PC-9 (cell line): Measurements from ENCODE around the gene PLEKHA7. TPM values are rescaled to one million over a fixed set of nuclear protein-coding genes. Genes with fewer than 3 reads are reported as not detected.

ENCODE experiments used
- BruUV-seq: library from RNA; stranded (reverse); fragments of 400-500 nt; replicated peaks from 2 replicates; lab custom pipeline; 2021; lab: Mats Ljungman, UMichigan
- CTCF ChIA-PET: fragments of 300-600 bp; sonication (Branson Sonifier 250); formaldehyde crosslinking; loops from one replicate; lab custom pipeline; 2022; ENCODE audit warnings: antibody characterized with exemption; lab: Charles Lee
- POLR2A ChIA-PET: fragments of 300-600 bp; sonication (Branson Sonifier 250); formaldehyde crosslinking; loops from one replicate; lab custom pipeline; 2022; ENCODE audit warnings: antibody characterized with exemption; ENCODE audit not compliant: unreplicated experiment; lab: Charles Lee
- DNase-seq, 2 experiments: peaks; one replicate each; pipeline versions ENCODE4 v3.0.0 to v3.0.0-alpha.2; 2015 to 2022; ENCODE audit warnings: mixed read lengths in 1 of 2
- H2AFZ ChIP-seq: fragments of 200-600 bp; sonication (generic); 2 replicates; pipeline ENCODE4 v1.8.1; 2017; ENCODE audit warnings: antibody characterized with exemption
- H3F3A ChIP-seq: fragments of 200-600 bp; sonication (generic); 2 replicates; pipeline ENCODE4 v1.8.1; 2017; ENCODE audit warnings: antibody characterized with exemption, mild to moderate bottlenecking, low read depth; ENCODE audit not compliant: insufficient read depth
- H3K27ac ChIP-seq: fragments of 200-600 bp; sonication (generic); 2 replicates; pipeline ENCODE4 v1.6.1; 2016; ENCODE audit warnings: mixed run types
- H3K27me3 ChIP-seq: fragments of 200-600 bp; sonication (generic); 2 replicates; pipeline ENCODE4 v1.6.1; 2016; ENCODE audit warnings: low read depth, mixed run types; ENCODE audit not compliant: insufficient read depth
- H3K36me3 ChIP-seq: fragments of 200-600 bp; sonication (generic); 2 replicates; pipeline ENCODE4 v1.6.1; 2016; ENCODE audit warnings: low read depth, mixed run types
- H3K4me1 ChIP-seq: fragments of 200-600 bp; sonication (generic); replicated peaks from 2 replicates; pipeline ENCODE4 v1.6.1; 2016; ENCODE audit warnings: mixed run types; ENCODE audit not compliant: insufficient read depth
- H3K4me2 ChIP-seq: fragments of 200-600 bp; sonication (generic); 2 replicates; pipeline ENCODE4 v1.6.1; 2017; ENCODE audit warnings: mixed run types
- H3K4me3 ChIP-seq: fragments of 200-600 bp; sonication (generic); 2 replicates; pipeline ENCODE4 v1.6.1; 2016; ENCODE audit warnings: mixed run types
- H3K79me2 ChIP-seq: fragments of 200-600 bp; sonication (generic); 2 replicates; pipeline ENCODE4 v1.6.1; 2017; ENCODE audit warnings: low read depth, mixed run types
- H3K9me2 ChIP-seq: fragments of 200-600 bp; sonication (generic); 2 replicates; pipeline ENCODE4 v1.8.1; 2017; ENCODE audit warnings: mild to moderate bottlenecking; ENCODE audit not compliant: insufficient read depth
- H3K9me3 ChIP-seq: fragments of 200-600 bp; sonication (generic); 2 replicates; pipeline ENCODE4 v1.8.1; 2016; ENCODE audit warnings: low read depth; ENCODE audit not compliant: insufficient read depth
- H4K20me1 ChIP-seq: fragments of 200-600 bp; sonication (generic); 2 replicates; pipeline ENCODE4 v1.8.1; 2017; ENCODE audit not compliant: insufficient read depth
- CTCF ChIP-seq: fragments of 200-600 bp; sonication (generic); conservative IDR thresholded peaks from 2 replicates; pipeline ENCODE4 v1.6.1; 2017; ENCODE audit warnings: mixed run types, antibody characterized with exemption, mild to moderate bottlenecking, moderate library complexity
- EZH2 ChIP-seq: fragments of 200-600 bp; sonication (generic); IDR thresholded peaks from 2 replicates; pipeline ENCODE4 v1.8.0; 2017; ENCODE audit warnings: antibody characterized with exemption, low read depth
- intact Hi-C: fragments of 100-400 bp; cut with micrococcal nuclease; formaldehyde crosslinking; loops from one replicate; pipeline ENCODE4 v1.10.0; 2022; ENCODE audit not compliant: unreplicated experiment
- total RNA-seq: library from RNA; stranded (reverse); gene quantifications from 2 replicates; pipeline ENCODE4 v1.2.3, GENCODE V29; 2021

Gene PLEKHA7
- total RNA-seq, 1 experiment from 2014 or later, result 26.9 TPM

GRCh38 chr11:16770016-16770415, 244.2 kb downstream of the PLEKHA7 start:
- ChIA-PET POLR2A (no interaction called here), CTCF (no interaction called here)
- TF ChIP-seq EZH2 (no peak), CTCF (no peak)
- Histone ChIP-seq H3K79me2 (no peaks in the 10 kb centered on the region), H3K9me2 (no peaks in the 10 kb centered on the region), H3K4me1 (no peaks in the 10 kb centered on the region), H3K4me2 (no peak overlapping the region), H3K36me3 (no peaks in the 10 kb centered on the region), H3K27ac (no peak overlapping the region), H3K9me3 (no peaks in the 10 kb centered on the region), H3K27me3 (no peaks in the 10 kb centered on the region), H2AFZ (no peak overlapping the region), H3F3A (no peaks in the 10 kb centered on the region), H3K4me3 (no peak overlapping the region), H4K20me1 (no peaks in the 10 kb centered on the region)
- BruUV-seq, result no TSS peak
- intact Hi-C loops, result no loop called here
- no peak for DNase-seq

GRCh38 chr11:16769386-16769785, 244.8 kb downstream of the PLEKHA7 start:
- ChIA-PET CTCF (no interaction called here), POLR2A (no interaction called here)
- Histone ChIP-seq H4K20me1 (no peaks in the 10 kb centered on the region), H3F3A (no peaks in the 10 kb centered on the region), H3K27me3 (no peaks in the 10 kb centered on the region), H2AFZ (no peak overlapping the region), H3K9me3 (no peaks in the 10 kb centered on the region), H3K79me2 (no peaks in the 10 kb centered on the region), H3K27ac (no peak overlapping the region), H3K4me1 (no peaks in the 10 kb centered on the region), H3K4me2 (no peak overlapping the region), H3K9me2 (no peaks in the 10 kb centered on the region), H3K36me3 (no peaks in the 10 kb centered on the region), H3K4me3 (no peak overlapping the region)
- BruUV-seq, result no TSS peak
- intact Hi-C loops, result no loop called here
- DNase-seq, result no peak
- TF ChIP-seq CTCF, result no peak
- no peak for TF ChIP-seq EZH2

GRCh38 chr11:16767957-16768356, 246.3 kb downstream of the PLEKHA7 start:
- ChIA-PET POLR2A (interaction anchor here (0.6 kb wide), 1 partner anchor 163 kb away, joined by 3 read pairs; no protein-coding TSS in a partner anchor), CTCF (no interaction called here)
- Histone ChIP-seq H3K9me2 (no peaks in the 10 kb centered on the region), H3K4me2 (no peak overlapping the region), H2AFZ (no peak overlapping the region), H3K27me3 (no peaks in the 10 kb centered on the region), H3K36me3 (no peaks in the 10 kb centered on the region), H3K27ac (no peak overlapping the region), H3K4me3 (no peak overlapping the region), H3F3A (no peaks in the 10 kb centered on the region), H4K20me1 (no peaks in the 10 kb centered on the region), H3K4me1 (no peaks in the 10 kb centered on the region), H3K9me3 (no peaks in the 10 kb centered on the region), H3K79me2 (no peaks in the 10 kb centered on the region)
- intact Hi-C loops, result no loop called here
- no peak for DNase-seq
- TF ChIP-seq EZH2 (no peak), CTCF (no peak)
- no TSS peak for BruUV-seq
